ENCODE measurements around the gene KRT9. TPM values are rescaled to one million over a fixed set of nuclear protein-coding genes. Genes with fewer than 3 reads are reported as not detected.

The KRT9 gene
- total RNA-seq, 1 donor from 2014 or later, result not detected

DNA sequence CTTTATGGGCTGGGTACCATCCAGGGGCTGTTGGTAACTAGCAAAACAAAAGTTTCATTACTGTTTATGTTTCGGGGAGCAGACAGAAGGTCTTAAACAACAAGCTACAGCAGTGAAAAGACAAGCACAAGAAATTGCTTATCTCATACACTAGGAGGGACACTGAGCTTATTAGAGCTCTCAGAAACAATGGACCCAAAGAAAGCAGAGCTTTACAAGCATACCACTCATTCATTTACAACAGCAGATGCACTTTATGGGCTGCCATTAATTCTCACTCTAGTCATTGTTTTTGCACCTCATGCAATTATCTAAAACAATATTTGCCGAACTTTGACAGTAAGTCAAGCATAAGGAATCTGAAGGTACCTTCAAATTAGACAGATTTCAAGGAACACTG lies 30.7 kb upstream of the KRT9 start:
- Mint-ChIP-seq H3K4me3 (ENCODE audit: unreplicated experiment) (no peak overlapping the region), H3K9me3 (ENCODE audit: unreplicated experiment) (peaks cover 3% of the 10 kb centered on the region), H3K4me1 (ENCODE audit: unreplicated experiment) (no peaks in the 10 kb centered on the region), H3K27ac (ENCODE audit: unreplicated experiment) (no peak overlapping the region), H3K27me3 (ENCODE audit: unreplicated experiment) (no peaks in the 10 kb centered on the region), H3K36me3 (ENCODE audit: low read depth, unreplicated experiment) (peaks cover 3% of the 10 kb centered on the region)
- TF ChIP-seq, protein P1, sequence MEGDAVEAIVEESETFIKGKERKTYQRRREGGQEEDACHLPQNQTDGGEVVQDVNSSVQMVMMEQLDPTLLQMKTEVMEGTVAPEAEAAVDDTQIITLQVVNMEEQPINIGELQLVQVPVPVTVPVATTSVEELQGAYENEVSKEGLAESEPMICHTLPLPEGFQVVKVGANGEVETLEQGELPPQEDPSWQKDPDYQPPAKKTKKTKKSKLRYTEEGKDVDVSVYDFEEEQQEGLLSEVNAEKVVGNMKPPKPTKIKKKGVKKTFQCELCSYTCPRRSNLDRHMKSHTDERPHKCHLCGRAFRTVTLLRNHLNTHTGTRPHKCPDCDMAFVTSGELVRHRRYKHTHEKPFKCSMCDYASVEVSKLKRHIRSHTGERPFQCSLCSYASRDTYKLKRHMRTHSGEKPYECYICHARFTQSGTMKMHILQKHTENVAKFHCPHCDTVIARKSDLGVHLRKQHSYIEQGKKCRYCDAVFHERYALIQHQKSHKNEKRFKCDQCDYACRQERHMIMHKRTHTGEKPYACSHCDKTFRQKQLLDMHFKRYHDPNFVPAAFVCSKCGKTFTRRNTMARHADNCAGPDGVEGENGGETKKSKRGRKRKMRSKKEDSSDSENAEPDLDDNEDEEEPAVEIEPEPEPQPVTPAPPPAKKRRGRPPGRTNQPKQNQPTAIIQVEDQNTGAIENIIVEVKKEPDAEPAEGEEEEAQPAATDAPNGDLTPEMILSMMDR (IDR thresholded peaks at IDR 0.05; ENCODE audit: unreplicated experiment), result no peak
- DNase-seq (ENCODE audit: low spot score), result no peak

DNA sequence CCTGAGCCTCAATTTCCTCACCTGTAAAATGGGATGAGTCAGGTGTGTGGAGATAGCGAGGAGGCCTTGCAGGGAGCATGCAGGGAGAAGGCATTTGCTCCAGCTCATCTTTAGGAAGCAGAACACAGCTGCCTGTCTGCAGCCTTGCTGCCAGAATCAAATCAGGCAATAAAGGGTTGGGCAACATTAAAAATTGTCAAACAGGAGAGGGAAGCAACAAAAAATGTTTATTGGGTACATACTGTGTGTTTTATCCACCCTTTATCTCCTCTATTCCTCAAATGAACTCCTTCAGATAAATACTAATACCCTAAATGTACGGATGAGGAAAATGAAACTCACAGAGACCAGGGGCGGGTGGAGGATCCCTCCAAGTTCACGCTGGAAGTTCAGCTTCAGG lies 28.5 kb upstream of the KRT9 start:
- H3K9me3 Mint-ChIP-seq (ENCODE audit: unreplicated experiment), result peaks cover 3% of the 10 kb centered on the region
- DNase-seq (ENCODE audit: low spot score), result no peak
- TF ChIP-seq, protein P1 (IDR thresholded peaks at IDR 0.05; ENCODE audit: unreplicated experiment), result no peak
- no peaks in the 10 kb centered on the region for H3K36me3 Mint-ChIP-seq (ENCODE audit: low read depth, unreplicated experiment)
- H3K27ac Mint-ChIP-seq (ENCODE audit: unreplicated experiment), result no peak overlapping the region
- no peaks in the 10 kb centered on the region for H3K4me1 Mint-ChIP-seq (ENCODE audit: unreplicated experiment)
- no peaks in the 10 kb centered on the region for H3K27me3 Mint-ChIP-seq (ENCODE audit: unreplicated experiment)
- H3K4me3 Mint-ChIP-seq (ENCODE audit: unreplicated experiment), result no peak overlapping the region

GRCh38 chr17:41599680-41600079 lies 27.8 kb upstream of the KRT9 start:
- no peaks in the 10 kb centered on the region for H3K4me1 Mint-ChIP-seq (ENCODE audit: unreplicated experiment)
- H3K36me3 Mint-ChIP-seq (ENCODE audit: low read depth, unreplicated experiment), result no peaks in the 10 kb centered on the region
- H3K27me3 Mint-ChIP-seq (ENCODE audit: unreplicated experiment), result no peaks in the 10 kb centered on the region
- TF ChIP-seq, protein P1 (IDR thresholded peaks at IDR 0.05; ENCODE audit: unreplicated experiment), result no peak
- no peaks in the 10 kb centered on the region for H3K9me3 Mint-ChIP-seq (ENCODE audit: unreplicated experiment)
- no peak for DNase-seq (ENCODE audit: low spot score)
- H3K27ac Mint-ChIP-seq (ENCODE audit: unreplicated experiment), result no peak overlapping the region
- H3K4me3 Mint-ChIP-seq (ENCODE audit: unreplicated experiment), result no peak overlapping the region

- no peaks in the 10 kb centered on the region for H3K4me1 Mint-ChIP-seq (ENCODE audit: unreplicated experiment)
These were observed 23.7 kb upstream of the KRT9 start for GRCh38 chr17:41595585-41595984.

GRCh38 chr17:41594363-41594915 lies 22.6 kb upstream of the KRT9 start:
- DNase-seq (ENCODE audit: low spot score), result no peak
- TF ChIP-seq, protein P1 (IDR thresholded peaks at IDR 0.05; ENCODE audit: unreplicated experiment), result no peak
- Mint-ChIP-seq H3K27ac (ENCODE audit: unreplicated experiment) (no peak overlapping the region), H3K4me3 (ENCODE audit: unreplicated experiment) (no peak overlapping the region), H3K27me3 (ENCODE audit: unreplicated experiment) (peaks cover 1% of the 10 kb centered on the region), H3K9me3 (ENCODE audit: unreplicated experiment) (no peaks in the 10 kb centered on the region), H3K4me1 (ENCODE audit: unreplicated experiment) (no peaks in the 10 kb centered on the region), H3K36me3 (ENCODE audit: low read depth, unreplicated experiment) (no peaks in the 10 kb centered on the region)

More at GRCh38 chr17:41595585-41595984, 23.7 kb upstream of the KRT9 start:
- no peak for DNase-seq (ENCODE audit: low spot score)
- Mint-ChIP-seq H3K36me3 (ENCODE audit: low read depth, unreplicated experiment) (no peaks in the 10 kb centered on the region), H3K4me3 (ENCODE audit: unreplicated experiment) (no peak overlapping the region), H3K27ac (ENCODE audit: unreplicated experiment) (no peak overlapping the region), H3K27me3 (ENCODE audit: unreplicated experiment) (peaks cover 1% of the 10 kb centered on the region), H3K9me3 (ENCODE audit: unreplicated experiment) (no peaks in the 10 kb centered on the region)
- TF ChIP-seq, protein P1 (IDR thresholded peaks at IDR 0.05; ENCODE audit: unreplicated experiment), result no peak
